SHP77 treated with DMSO at 0.1 percent for 48 hours (cell line): ENCODE results near the gene KCNT1.

Experiments used
- DNase-seq: peaks from one replicate; lab custom pipeline; 2025; lab: John Stamatoyannopoulos, UW

KCNT1 gene

DNA sequence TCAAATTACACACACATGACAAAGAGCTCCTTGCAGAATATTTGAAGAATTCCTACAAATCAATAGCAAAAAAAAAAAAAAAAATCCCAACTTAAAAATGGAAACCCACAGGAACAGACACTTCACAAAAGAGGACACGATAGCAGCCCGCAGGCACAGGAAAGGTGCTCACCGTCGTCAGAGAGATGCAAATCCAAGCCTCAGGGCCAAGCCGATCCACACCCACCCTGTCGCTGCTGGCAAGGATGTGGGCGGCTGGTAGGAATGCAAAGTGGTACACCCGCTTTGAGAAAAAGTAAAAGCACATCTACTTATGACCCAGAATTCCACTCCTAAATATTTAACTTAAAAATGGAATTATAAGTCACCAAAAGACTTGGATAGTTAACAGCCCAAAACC is 28.0 kb upstream of the KCNT1 start:
- no peak for DNase-seq

- no peak for DNase-seq
These were observed 27.0 kb upstream of the KCNT1 start for GRCh38 chr9:135674977-135675376.

GRCh38 chr9:135676891-135677290 is 25.1 kb upstream of the KCNT1 start:
- DNase-seq: no peak

DNA sequence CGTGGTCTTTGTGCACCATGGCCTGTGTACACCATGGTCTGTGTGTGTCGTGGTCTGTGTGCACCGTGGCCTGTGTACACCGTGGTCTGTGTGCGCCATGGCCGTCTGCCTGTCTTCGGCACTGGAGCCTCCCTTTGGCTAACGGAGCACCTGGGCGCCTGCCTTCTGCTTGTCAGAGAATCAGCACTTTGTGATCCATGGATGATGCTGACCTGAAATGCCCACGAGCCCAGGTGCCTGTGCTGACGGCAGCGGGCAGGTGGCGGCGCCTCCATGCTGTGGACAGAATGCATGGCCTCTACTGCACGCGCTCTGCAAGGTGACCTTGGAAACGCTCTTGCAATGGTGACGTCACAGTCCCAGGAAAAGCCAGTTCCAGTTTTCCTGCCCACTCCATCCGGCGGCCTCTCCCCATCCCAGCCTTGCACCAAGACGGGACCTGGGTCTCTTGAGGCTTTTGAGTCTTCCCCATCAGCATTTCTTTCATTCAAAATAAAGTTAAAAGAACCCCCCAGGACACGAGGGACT is 24.3 kb upstream of the KCNT1 start:
- DNase-seq: no peak

DNA sequence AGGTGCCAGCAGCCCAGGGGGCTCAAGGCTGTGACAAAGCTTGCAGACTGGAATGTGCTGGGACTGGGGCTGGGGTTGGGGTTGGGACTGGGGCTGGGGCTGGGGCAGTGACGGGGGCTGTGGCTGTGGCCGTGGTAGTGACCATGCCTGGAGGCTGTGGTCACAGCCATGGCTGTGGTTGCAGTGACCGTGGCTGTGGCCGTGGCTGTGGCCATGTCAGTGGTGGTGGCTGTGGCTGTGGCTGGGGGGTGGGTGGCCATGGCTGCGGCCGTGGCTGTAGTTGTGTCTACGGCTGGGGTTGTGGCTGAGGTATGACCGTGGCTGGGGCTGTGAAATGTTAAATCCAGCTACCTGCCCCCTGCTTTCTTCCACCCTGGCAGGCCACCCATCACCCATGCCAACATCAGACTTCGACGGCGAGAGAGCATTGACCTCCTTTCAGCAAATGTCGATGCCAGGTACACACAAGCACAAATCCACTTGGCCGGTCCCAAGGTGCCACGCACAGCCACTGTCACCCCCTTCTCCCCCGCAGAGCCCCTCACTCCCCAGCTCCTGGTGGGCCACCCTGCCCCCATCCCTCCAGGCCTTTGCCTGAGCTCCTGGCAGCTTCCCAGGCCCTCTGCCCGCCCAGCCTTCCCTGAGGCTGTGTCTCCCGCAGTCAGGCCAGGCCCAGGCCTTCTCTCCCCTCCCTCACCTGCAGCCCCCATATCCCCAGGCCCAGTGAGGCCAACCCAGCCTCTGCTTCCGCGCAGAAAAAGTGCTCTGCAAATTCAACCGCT is 23.6 kb upstream of the KCNT1 start:
- DNase-seq: no peak

GRCh38 chr9:135680056-135680455 is 21.9 kb upstream of the KCNT1 start:
- no peak for DNase-seq

- no peak for DNase-seq
These were observed 20.8 kb upstream of the KCNT1 start for GRCh38 chr9:135681161-135681560.

- no peak for DNase-seq
These were observed 18.5 kb upstream of the KCNT1 start for GRCh38 chr9:135683401-135684034.

GRCh38 chr9:135684691-135685090 is 17.3 kb upstream of the KCNT1 start:
- no peak for DNase-seq

- no peak for DNase-seq
These were observed 14.8 kb upstream of the KCNT1 start for GRCh38 chr9:135687216-135687615.

- DNase-seq: no peak
These were observed 13.0 kb upstream of the KCNT1 start for GRCh38 chr9:135689011-135689410.

DNA sequence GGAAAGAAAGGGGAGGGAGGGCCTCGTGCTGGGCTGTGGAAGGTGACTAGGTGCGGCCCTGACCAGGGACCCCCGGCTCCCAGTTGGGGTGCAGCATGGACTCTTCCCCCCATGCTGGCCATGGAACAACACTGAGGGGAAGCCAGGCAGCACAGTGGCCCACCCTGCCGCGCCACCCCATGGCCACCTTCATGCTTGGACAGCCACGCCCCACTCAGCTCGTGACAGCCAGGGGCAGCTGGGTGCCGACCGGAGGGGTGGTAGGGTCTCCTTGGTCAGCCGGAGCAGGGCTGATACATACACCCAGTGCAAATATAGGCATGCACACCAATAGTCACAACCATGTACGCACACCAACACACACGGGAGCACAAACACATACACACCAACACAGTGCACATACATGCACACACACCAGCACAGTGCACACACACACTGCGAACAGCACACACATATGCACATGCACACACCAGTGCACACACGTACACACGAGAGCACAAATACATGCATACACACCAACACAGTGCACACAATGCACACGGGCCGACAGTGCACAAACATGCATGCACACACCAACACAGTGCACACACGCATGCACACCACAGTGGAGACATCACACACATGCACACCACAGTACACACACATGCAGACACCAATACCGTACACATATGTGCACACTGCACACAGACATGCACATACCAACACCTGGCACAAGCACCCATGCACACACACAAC is 11.0 kb upstream of the KCNT1 start:
- DNase-seq: no peak

DNA sequence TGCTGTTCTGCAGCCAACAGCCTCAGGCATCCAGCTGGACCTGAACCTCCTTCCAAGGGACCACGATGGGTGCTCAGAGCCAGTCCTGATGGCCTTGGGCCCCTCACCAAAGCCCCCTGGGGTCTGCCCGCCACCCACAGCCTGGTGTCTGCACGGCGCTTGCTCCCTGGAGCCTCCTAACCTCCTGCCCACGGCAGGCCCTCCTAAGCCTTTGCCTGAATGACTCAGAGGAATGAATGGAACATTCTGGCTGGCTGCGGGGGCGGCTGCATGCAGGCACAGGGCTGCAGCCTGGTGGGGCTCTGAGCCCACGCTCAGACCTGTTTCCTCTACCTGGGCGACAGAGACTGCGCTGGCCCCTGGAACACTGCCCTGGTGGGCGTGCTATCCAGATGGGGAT is 9.6 kb upstream of the KCNT1 start:
- DNase-seq: no peak

DNA sequence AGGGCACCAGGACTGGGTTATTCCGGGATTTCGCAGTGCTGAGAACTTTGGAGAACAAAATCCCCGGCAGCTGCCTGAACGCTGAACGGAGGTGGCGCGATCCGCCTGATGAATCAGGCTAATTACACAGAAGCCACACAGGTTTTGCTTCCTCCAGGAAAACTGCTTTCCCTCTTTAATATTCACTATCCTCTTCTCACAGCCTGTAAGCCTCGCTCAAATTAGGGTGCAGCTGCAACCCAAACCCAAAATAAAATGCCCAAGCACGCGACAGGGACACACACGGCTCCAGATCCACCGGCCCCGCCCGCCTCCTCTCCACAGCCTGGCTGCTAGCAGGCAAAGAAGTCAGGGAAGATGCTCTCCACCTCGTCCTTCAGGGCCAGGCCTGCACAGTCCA is 8.7 kb upstream of the KCNT1 start:
- DNase-seq: no peak

DNA sequence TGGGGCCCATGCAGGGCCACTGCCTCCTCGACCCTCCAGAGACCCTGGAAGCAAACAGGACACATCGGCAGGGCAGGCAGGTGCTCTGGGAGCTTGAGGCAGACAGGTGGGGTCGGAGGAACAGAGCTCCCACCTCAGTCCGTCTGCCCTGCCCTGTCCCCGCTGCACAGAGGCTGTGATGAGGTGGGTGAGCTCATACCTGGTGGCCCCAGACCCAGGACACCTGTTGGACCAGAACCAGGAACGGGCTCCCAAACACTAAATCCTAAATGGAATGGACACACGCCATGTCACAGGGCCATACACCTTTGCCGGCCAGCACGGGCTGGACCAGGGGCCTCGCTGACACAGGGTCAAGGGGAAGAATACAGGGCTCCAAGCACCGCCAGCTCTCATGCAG is 8.2 kb upstream of the KCNT1 start:
- no peak for DNase-seq

DNA sequence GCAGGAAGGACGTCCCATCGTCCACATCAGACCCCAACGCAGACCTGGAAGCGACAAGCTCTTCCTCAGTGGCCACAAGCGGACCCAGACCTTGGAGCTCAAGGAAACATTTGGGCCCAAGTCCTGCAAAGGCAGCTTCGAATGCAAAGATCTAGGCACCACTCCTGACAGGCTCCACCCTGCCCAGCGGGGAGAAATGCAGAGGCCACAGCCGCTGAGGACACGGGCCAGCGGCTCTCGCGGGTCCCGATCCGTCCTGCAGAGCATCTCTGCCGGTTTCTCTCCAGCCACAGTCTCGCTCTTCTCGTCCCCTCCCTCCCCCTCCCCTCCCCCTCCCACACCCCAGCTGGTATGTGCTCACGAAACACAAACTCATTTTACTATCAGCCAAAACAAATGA is 7.6 kb upstream of the KCNT1 start:
- DNase-seq: no peak

DNA sequence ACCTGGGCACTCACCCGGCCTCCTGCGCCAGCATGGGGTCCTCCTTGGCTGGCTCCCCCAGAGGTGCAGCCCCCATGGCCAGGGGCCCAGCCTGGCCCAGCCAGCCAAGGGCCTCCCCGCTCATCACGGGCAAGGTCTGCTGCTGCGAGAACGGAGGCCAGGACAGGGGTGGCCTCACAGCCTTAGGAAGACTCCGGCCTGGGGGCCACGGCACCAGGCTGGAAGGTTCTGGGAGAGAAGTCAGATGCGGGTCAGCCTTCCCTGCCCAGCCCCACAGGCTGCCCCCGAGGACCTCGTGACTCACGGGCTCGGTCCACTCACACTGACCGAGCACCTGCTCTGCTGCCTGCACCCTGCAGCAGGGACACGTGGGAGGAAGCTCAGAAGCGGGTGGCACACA is 6.9 kb upstream of the KCNT1 start:
- no peak for DNase-seq

DNA sequence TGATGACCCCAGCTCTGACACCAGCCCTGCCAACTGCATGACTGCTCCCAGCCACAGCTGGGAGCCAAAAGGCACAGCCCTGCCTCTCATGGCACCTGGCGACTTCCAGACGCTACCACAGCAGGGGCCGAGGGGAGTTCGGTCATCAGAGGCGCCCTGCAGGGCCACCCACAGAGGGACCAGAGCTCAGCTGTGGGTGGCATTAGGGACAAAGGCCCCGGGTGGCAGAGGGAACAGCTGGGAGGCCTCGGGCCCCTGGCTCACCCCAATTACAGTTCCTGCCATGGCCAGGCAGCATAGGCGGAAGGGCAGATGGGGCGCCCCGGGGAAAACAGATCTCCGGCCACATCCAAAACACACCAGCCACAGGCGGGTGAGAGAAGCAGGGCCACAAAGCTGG is 6.3 kb upstream of the KCNT1 start:
- DNase-seq: no peak

- DNase-seq: no peak
These were observed 5.5 kb upstream of the KCNT1 start for GRCh38 chr9:135696446-135696845.

GRCh38 chr9:135697226-135697625 is 4.8 kb upstream of the KCNT1 start:
- no peak for DNase-seq

- no peak for DNase-seq
These were observed 3.7 kb upstream of the KCNT1 start for GRCh38 chr9:135698236-135698635.

DNA sequence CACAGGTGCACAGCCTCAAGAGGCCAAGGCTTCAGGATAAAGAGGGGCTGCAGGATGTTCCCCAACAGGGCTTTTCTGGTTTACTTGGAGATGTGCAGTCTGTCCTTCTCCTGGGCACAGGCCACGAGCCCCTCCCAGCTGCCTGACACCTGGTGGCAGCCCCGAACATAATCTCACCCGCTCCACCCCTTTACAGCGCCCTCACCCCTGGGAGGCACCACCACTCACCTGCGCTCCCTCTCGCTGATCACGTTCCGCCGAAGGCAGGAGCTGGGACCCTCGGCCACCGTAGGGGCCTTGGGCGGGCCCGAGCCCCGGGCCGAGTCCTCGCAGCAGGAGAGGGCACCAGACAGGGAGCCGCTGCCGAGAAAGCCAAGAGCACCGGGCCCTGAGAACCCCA is 3.2 kb upstream of the KCNT1 start:
- DNase-seq: no peak

DNA sequence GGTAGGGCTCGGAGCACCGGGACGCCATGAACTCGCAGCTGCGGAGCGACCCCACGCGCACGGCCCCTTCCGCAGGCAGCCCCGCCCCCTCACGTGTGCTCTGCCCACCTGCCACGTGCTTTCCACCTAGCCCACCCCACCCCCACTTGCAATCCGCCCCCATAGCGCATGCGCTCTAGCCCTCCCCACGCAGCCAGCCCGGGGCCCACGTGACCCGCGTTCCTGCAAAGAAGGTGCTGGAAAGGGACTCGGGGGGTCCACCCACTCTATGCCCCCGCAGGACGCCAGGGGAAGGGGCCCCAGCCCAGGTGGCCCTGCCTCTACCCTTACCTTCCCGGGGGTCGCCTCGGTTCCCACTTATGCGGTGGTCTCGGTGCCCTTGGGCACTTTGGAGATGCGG is 2.5 kb upstream of the KCNT1 start, which contains the start of gene SOHLH1:
TSS of gene SOHLH1 (minus strand) at position 42 of the 400 bp plus-strand sequence. CDS start at position 28, 14 bp downstream.
- no peak for DNase-seq
